HG02970 (cell line): ENCODE data around the gene NDUFA13.

Source experiments
- ATAC-seq: cut with Tn5 transposase; IDR thresholded peaks from one replicate; pipeline ENCODE4 v1.9.1; 2021; ENCODE audit warnings: mild to moderate bottlenecking, moderate library complexity, moderate number of reproducible peaks; ENCODE audit not compliant: unreplicated experiment, low FRiP score

Gene NDUFA13

GRCh38 chr19:19531951-19532805 lies 16.2 kb downstream of the NDUFA13 start:
- ATAC-seq = no peak

- ATAC-seq = no peak
These were observed 17.0 kb downstream of the NDUFA13 start for GRCh38 chr19:19532806-19533701.

- ATAC-seq = no peak
These were observed 17.8 kb downstream of the NDUFA13 start for GRCh38 chr19:19533841-19534240.

GRCh38 chr19:19534556-19535265 lies 18.7 kb downstream of the NDUFA13 start:
- ATAC-seq = no peak

GRCh38 chr19:19535311-19536191 lies 19.5 kb downstream of the NDUFA13 start:
- no peak for ATAC-seq

GRCh38 chr19:19537075-19538048 lies 21.3 kb downstream of the NDUFA13 start:
- ATAC-seq = no peak

- ATAC-seq = no peak
These were observed 22.2 kb downstream of the NDUFA13 start, which contains the start of gene CILP2 for GRCh38 chr19:19538061-19538784. TSS of gene CILP2 (plus strand) at chr19:19538265. CDS start at chr19:19538350, 85 bp downstream.

GRCh38 chr19:19538785-19539166 lies 22.8 kb downstream of the NDUFA13 start:
- no peak for ATAC-seq

GRCh38 chr19:19539698-19540063 lies 23.7 kb downstream of the NDUFA13 start:
- ATAC-seq = no peak

- ATAC-seq = no peak
These were observed 24.2 kb downstream of the NDUFA13 start for GRCh38 chr19:19540064-19540714.

GRCh38 chr19:19540715-19541515 lies 24.9 kb downstream of the NDUFA13 start:
- ATAC-seq = no peak

GRCh38 chr19:19541616-19542015 lies 25.6 kb downstream of the NDUFA13 start:
- no peak for ATAC-seq

- no peak for ATAC-seq
These were observed 26.5 kb downstream of the NDUFA13 start for GRCh38 chr19:19542507-19542906.

GRCh38 chr19:19543101-19543500 lies 27.1 kb downstream of the NDUFA13 start:
- ATAC-seq = no peak

- ATAC-seq = no peak
These were observed 27.6 kb downstream of the NDUFA13 start for GRCh38 chr19:19543640-19544039.

GRCh38 chr19:19544257-19544953 lies 28.4 kb downstream of the NDUFA13 start:
- ATAC-seq = no peak
